Testis (tissue), 2 donors: ENCODE measurements around the gene PCGF1.

Experiments
- CTCF ChIP-seq, 3 experiments: fragments of 450-650 bp in 2 of 3; fragments of 200-600 bp in 1 of 3; sonication (generic) in 1 of 3; IDR thresholded peaks; one replicate each; pipeline ENCODE4 v1.5.1; 2016 to 2019; ENCODE audit warnings: antibody characterized with exemption in 3 of 3, mild to moderate bottlenecking in 2 of 3, moderate library complexity in 1 of 3
- POLR2A ChIP-seq: fragments of 450-650 bp; IDR thresholded peaks from one replicate; pipeline ENCODE4 v1.6.1; 2017; ENCODE audit warnings: antibody characterized with exemption, mild to moderate bottlenecking, moderate library complexity

GRCh38 chr2:74525717-74526648, 18.5 kb upstream of the PCGF1 start, which contains the start of gene DQX1:
- TF ChIP-seq CTCF (IDR thresholded peaks at IDR 0.05) (no peak), POLR2A (no peak)
